Head of caudate nucleus (tissue), 42 donors: ENCODE measurements around the gene FN3KRP.
"Not testable (repeated sequence)": the region's sequence is repeated elsewhere in the genome, so short reads cannot be mapped to it uniquely, and the experiment has no call there.

Experiments
- DNase-seq, 42 donors: peaks; one replicate each; pipeline versions ENCODE4 v3.0.0 to v3.0.0-alpha.2; 2020 to 2021; ENCODE audit warnings: mixed read lengths in 7 of 42
- intact Hi-C: fragments of 100-400 bp; cut with DNase I; formaldehyde crosslinking; loops from one replicate; pipeline ENCODE4 v1.15.0; 2022

FN3KRP gene

GRCh38 chr17:82754297-82755208 lies 38.0 kb downstream of the FN3KRP start:
- peak in 39 of 42 donors; percentile 25 to 93 (median 68) for DNase-seq
- intact Hi-C loops = no loop called here

- intact Hi-C loops = no loop called here
- peak in 1 of 42 donors; percentile 7 for DNase-seq
These were observed 39.7 kb downstream of the FN3KRP start for GRCh38 chr17:82756166-82756565.

DNA sequence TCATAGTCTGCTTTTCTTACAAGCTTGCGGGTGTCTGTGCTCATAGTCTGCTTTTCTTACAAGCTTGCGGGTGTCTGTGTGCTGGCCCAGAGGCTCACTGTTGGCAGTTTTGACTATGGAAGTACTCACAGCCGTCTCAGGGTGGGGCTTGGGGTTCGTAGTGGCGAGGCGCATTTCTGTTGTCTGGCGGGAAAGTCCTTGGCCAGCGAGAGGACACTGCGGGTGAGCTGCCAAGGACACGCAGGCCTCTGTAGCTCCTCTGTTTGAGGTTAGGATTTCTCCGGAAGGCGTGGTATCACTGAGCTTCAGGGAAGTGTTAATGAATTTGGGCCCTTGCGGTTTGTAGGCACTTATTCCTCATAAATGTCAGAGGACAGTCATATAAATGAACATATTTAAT lies 48.9 kb downstream of the FN3KRP start:
- intact Hi-C loops = loop anchor here (5.0 to 10.0 kb wide), 2 partner anchors 51 to 98 kb away; partner anchors contain the start of gene FN3KRP
- peak in 16 of 42 donors; percentile 16 to 66 (median 36) for DNase-seq

- intact Hi-C loops = loop anchor here (5.0 to 10.0 kb wide), 2 partner anchors 52 to 100 kb away; partner anchors contain the start of gene FN3KRP
- peak; percentile 26 to 94 (median 78) for DNase-seq
These were observed 50.7 kb downstream of the FN3KRP start for GRCh38 chr17:82767041-82767754.

DNA sequence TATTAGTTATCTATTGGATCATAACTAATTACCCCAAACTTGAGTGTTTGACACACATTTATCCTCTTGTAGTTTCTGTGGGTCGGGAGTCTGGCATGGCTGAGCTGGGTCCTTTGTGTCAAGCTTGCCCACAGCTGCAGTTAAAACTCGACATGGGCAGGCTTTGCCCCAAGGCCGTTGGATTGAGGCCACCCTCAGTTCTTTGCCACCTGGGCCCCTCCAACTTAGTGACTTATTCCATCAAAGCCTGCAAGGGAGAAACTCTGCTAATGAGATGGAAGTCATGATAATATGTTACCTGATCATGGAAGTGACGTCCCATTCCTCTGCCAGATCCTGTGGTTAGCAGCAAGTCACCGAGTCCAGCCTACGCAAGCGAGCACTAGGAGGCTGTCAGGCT lies 52.5 kb downstream of the FN3KRP start:
- no peak for DNase-seq

DNA sequence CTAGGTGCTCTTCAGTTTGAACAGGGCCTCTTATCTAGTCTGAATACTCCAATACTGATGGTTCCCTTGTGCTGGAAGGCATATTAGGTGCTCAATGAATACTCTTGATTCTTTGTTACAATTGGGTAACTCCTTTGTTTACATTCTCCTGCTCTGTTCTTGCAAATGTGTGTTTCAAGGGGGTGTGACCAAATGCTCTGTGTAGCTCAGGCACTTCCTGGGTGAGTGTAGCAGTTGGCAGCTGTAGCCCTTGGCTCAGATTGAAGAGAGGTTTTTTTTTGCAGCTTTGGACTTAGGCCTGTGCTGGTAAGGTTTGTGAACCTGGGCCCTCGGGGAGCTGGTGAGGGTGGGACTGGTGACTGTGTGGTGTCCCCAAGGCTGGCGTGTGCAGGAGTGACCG lies 55.5 kb downstream of the FN3KRP start:
- intact Hi-C loops = no loop called here
- no peak for DNase-seq

More for the DNA sequence above, 52.5 kb downstream of the FN3KRP start:
- intact Hi-C loops = loop anchor here (5.0 to 10.0 kb wide), 2 partner anchors 54 to 102 kb away; partner anchors contain the start of gene FN3KRP

DNA sequence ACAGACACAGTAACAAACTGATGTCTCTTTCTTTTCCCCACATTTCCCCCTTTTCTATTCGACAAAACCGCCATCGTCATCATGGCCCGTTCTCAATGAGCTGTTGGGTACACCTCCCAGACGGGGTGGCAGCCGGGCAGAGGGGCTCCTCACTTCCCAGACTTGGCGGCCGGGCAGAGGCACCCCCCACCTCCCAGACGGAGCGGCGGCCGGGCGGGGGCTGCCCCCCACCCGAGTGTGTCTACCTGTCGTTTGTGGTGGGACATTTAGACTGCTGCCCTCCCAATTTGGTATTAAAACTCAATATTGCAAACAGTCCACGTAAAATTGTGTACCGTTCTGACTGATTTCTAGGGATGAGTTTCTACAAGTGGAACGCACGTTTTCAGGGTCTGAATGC lies 58.0 kb downstream of the FN3KRP start:
- DNase-seq, intact Hi-C loops: not testable (repeated sequence)

DNA sequence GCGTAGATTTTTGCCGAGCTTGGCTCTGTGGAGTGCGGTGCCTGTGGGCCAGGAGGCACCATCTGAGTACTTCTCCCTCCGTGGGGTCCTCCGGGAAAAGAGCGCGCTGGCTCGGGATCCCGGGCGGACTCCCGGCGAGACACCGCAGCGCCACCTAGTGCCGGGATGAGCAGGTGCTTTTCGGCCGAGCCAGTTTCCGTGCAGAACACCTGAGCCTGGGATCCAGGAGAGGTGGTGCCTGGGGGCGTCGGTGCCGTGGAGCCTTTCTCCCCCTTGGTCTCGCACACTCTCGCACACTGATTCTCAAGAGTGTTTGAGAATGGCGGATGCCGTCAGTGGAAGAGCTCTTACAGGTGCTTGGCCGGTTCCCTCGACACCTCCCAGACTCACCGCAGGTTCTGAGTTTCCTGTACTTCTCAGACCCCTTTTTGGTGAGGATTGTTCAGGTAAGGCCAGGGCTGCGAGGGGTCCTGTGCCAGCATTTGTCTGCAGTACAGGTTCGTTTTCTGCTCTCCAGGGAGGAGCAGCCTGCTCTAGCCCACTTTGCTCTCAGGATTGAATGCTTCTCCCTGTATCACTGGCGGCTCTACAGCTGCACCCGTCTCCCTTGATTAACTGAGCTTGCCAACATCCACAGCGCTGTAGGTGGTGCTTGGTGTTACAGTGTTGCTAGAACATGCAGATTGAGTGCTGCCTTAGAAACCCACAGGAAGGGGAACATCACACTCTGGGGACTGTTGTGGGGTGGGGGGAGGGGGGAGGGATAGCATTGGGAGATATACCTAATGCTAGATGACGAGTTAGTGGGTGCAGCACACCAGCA lies 58.7 kb downstream of the FN3KRP start:
- intact Hi-C loops = no loop called here
- DNase-seq = peak; percentile 50 to 89 (median 78)

DNA sequence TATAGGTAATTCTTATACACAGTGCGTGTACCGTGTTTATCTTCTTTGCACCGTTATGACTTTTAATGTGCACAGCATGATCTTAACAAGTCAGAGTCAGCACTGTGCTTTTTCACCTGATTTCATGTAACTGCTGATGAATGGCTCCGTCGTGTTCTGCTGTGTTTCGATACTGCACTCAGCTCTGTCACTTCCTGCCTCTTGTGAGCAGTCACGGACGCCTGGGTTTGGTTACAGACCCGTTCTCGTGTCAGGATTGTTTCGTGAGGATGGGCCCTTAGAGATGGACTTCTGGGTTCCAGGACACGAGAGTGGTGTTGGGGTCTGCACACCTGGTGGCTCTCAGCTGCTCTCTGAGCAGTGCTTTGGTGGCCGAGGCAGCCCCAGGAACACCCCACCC lies 59.9 kb downstream of the FN3KRP start:
- no peak for DNase-seq
- intact Hi-C loops = no loop called here
